Omental fat pad (tissue), 4 donors: ENCODE measurements around the gene POP4. TPM values are rescaled to one million over a fixed set of nuclear protein-coding genes. Genes with fewer than 3 reads are reported as not detected.

ENCODE experiments used
- ATAC-seq: fragments of 150-250 bp; one replicate; pipeline ENCODE4 v1.9.1; 2016; ENCODE audit warnings: mild to moderate bottlenecking, moderate library complexity; ENCODE audit not compliant: low FRiP score
- DNase-seq: peaks from one replicate; pipeline ENCODE4 v3.0.0-alpha.2; 2019; ENCODE audit warnings: low spot score
- total RNA-seq, 4 donors: library from RNA; depleted of rRNA; stranded (reverse); fragments of >200 nt; gene quantifications; one replicate each; pipeline ENCODE4 v1.1.0, GENCODE V29; 2016
- TF ChIP-seq, protein P1 (sequence below), 3 donors: fragments of 450-650 bp; IDR thresholded peaks; one replicate each; pipeline ENCODE4 v1.5.1; 2016 to 2017; ENCODE audit warnings: antibody characterized with exemption in 3 of 3, mild to moderate bottlenecking in 3 of 3, moderate library complexity in 2 of 3

POP4 gene
- total RNA-seq, 4 donors from 2014 or later: 52.9 to 62.4 (median 55.0) TPM

DNA sequence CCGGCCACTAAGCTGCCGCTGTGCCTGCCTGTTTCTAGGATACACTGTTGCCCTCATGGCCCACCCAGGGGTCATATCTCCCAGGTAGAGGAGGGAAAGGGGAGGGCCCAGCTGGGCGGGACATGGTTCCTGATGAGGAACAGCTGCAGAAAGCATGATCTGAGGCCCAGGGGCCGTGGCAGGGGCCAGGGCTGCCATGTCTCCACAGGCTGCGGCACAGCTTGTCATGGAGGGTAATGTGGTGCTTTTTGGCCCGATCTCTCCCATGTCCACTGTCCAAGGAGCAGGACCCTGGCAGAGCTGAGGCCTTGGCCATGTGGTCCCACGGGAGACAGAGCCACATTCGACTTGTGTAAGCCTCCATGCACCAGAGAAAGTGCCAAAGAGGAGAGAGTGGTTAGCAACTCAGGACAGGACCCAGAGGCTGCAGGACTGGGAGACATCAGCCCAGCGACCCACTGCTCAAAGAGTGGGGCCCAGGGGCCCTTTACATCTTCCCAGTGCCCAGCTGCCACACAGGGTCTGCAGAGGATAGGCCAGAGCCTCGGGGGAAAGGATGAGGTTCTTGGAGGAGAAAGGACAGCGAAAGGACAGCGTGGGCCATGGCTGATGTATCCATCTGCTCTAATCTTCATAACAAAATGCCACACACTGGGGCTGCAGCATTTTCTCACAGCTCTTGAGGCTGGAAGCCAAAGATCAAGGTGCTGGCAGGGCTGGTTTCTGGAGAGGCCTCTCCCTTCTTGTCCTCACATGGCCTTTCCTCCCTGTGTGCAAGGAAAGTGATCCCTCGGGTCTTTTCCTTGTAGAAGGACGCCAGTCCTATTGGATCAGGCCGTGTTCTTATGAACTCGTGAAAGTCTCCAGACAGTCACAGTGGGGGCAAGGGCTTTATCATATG lies 11.5 kb downstream of the POP4 start:
- ATAC-seq: no peak
- TF ChIP-seq, protein P1, sequence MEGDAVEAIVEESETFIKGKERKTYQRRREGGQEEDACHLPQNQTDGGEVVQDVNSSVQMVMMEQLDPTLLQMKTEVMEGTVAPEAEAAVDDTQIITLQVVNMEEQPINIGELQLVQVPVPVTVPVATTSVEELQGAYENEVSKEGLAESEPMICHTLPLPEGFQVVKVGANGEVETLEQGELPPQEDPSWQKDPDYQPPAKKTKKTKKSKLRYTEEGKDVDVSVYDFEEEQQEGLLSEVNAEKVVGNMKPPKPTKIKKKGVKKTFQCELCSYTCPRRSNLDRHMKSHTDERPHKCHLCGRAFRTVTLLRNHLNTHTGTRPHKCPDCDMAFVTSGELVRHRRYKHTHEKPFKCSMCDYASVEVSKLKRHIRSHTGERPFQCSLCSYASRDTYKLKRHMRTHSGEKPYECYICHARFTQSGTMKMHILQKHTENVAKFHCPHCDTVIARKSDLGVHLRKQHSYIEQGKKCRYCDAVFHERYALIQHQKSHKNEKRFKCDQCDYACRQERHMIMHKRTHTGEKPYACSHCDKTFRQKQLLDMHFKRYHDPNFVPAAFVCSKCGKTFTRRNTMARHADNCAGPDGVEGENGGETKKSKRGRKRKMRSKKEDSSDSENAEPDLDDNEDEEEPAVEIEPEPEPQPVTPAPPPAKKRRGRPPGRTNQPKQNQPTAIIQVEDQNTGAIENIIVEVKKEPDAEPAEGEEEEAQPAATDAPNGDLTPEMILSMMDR (IDR thresholded peaks at IDR 0.05): no peak
- DNase-seq: no peak

DNA sequence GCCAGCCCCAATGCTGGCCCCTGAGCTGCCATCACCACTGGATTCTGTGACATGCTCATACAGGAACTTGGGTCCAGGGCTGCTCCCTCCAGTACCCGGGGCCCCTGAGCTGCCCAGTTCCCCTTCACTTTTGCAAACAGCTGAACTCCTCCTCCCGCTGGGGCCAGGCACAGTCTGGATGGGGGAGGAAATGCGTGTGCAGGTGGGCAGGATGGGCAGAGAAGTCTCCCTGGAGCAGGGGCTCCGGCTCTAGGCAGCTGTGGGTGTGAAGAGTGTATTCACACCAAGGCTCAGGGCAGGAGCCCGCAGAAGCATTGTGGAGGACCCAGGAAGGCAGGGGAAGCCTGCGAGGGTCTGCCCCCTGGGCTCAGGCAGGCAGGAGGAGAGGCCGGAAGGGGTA lies 12.4 kb downstream of the POP4 start:
- TF ChIP-seq, protein P1 (IDR thresholded peaks at IDR 0.05): no peak

DNA sequence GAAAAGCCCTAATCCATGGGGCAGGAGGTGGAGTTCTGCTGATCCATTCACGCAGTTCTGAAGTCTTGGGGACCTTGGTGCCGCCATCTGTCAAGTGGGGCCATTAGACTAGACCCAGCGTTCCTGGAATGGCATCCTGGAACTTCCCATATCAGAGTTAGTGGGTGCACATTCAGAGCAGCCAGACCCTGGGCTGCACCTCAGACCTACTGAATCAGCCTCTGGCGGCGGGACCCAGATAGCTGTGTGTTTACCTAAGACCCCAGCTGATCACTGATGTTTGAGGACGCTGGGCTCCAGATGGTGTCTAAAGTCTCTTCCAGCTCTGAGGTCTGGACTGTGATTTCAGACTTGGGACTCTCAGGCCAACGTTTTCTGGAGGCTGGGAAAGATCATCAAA lies 12.8 kb downstream of the POP4 start:
- ATAC-seq: no peak
- TF ChIP-seq, protein P1 (IDR thresholded peaks at IDR 0.05): no peak
- no peak for DNase-seq

More for the DNA sequence above, 12.4 kb downstream of the POP4 start:
- no peak for ATAC-seq
- no peak for DNase-seq

DNA sequence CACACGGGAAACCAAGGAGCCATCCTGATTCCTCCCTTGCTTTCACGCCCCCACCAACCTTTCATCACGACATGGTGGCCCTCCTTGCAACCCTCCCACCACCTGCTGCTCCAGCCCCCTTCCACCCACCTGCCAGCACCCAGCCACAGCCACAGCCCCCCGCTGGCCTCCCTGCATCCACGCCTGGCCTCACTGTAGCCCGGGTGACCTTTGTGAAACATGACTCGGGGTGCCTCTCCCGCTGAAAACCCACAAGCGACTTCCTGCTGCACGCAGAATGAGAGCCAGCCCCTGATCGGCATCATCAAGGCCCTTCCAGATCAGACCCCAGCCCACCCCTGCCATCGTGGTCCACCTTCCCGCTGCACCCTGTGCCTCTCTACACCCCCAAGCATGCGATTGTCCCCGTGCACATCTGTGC lies 14.9 kb downstream of the POP4 start:
- DNase-seq (no peak), ATAC-seq (no peak)
- TF ChIP-seq, protein P1 (IDR thresholded peaks at IDR 0.05): no peak

DNA sequence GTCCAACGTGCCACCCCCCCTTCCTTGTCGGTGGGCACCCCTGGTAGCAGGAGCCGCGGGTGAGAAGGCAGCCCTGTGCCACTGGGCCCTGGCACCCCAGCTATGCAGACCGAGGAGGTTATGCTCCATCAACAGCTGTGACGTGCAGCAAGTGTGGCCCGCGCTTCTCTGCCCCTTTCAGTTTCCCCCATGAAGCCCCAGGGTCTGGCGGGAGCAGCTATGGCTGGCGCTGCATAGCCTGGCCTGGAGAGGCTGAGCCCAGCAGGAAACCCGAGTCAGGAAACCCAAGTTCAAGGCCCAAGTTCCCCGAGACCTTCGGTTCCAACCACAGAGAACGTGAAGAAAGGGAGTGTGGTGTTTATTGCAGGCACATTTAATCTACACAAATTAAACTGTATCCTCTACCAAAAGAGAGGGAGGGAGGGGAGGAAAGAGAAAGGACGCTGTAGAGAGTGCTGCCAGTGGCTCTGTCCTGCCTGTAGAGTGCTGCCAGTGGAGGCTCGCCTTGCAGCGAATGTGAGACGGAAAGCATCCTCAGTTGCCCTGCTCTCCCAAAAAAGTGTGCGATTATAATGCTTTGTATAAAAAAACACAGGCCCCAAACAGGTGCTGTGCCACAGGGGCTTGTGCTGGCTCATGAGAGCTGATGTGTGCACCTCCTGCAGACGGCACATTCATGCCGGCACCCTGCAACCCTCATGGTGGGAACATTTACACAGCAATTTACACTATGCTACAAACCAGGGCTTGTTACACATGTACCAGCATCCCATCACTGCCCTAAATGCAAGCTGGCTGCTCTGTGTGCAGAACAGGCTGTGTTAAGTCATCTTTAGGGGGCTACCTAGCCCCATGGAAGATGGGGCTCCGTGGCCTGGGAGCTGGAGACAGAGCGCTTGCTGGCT lies 16.3 kb downstream of the POP4 start:
- ATAC-seq: no peak
- no peak for DNase-seq
- TF ChIP-seq, protein P1 (IDR thresholded peaks at IDR 0.05): no peak

DNA sequence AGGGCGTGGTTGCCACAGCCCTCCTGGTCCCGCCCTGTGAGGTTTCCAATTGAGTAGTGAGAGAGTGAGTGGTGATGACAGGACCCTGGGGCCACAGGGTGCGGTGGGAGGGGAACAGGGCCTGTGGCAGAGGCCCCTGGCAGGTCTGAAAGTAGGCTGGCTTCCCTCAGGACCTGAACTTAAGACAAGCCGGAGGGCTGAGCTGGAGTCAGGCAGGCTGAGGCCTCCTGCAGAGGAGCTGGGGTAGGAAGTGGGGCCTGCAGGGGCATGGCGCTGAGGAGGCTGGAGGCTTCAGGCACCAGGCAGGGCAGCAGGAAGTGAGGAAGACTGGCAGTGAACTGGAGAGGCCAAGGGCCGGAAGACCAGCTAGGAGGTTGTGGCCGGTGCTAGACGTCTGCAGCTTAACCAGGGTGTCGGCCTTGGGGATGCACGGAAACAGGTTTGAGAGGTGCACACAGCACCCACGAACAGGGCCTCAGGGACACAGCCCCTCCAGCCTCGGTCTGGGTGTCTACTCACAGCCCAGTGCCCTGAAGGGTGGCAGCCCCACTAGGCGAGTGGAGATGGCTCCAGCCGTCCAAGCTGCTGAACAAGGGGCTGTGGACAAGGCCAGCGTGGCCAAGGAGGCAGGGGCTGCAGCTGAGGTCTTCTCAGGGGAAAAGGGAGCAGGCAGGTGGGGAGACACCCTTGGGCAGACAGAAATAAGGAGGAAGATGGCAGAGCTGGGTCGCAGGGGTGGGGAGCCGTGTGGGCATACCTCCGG lies 17.8 kb downstream of the POP4 start:
- ATAC-seq (no peak), DNase-seq (no peak)
- TF ChIP-seq, protein P1 (IDR thresholded peaks at IDR 0.05): no peak
